ENCODE data around the gene PLXNA4.
A peak's percentile ranks its signal among the peaks of the same experiment; 100 is the strongest.

The PLXNA4 gene

GRCh38 chr7:132148876-132149275, 427.4 kb downstream of the PLXNA4 start:
- TF ChIP-seq CTCF (IDR thresholded peaks at IDR 0.05; ENCODE audit: low read depth, low read length) = no peak
- DNase-seq (ENCODE audit: low read depth, low spot score) = no peak
- no peak overlapping the region for H3K4me3 ChIP-seq (ENCODE audit: low read depth, low read length)
- in situ Hi-C loops (cut with HindIII; ENCODE audit: low sequenced_read_pairs) = no loop called here

GRCh38 chr7:132145466-132145865, 430.8 kb downstream of the PLXNA4 start:
- no peak overlapping the region for H3K4me3 ChIP-seq (ENCODE audit: low read depth, low read length)
- TF ChIP-seq CTCF (IDR thresholded peaks at IDR 0.05; ENCODE audit: low read depth, low read length) = no peak
- in situ Hi-C loops (cut with HindIII; ENCODE audit: low sequenced_read_pairs) = no loop called here
- peak; percentile 91 for DNase-seq (ENCODE audit: low read depth, low spot score)

- DNase-seq (ENCODE audit: low read depth, low spot score) = no peak
- TF ChIP-seq CTCF (IDR thresholded peaks at IDR 0.05; ENCODE audit: low read depth, low read length) = no peak
- no peak overlapping the region for H3K4me3 ChIP-seq (ENCODE audit: low read depth, low read length)
- in situ Hi-C loops (cut with HindIII; ENCODE audit: low sequenced_read_pairs) = no loop called here
Measured at GRCh38 chr7:132145063-132145462, 431.2 kb downstream of the PLXNA4 start.

GRCh38 chr7:132142006-132142405, 434.3 kb downstream of the PLXNA4 start:
- in situ Hi-C loops (cut with HindIII; ENCODE audit: low sequenced_read_pairs) = no loop called here
- H3K4me3 ChIP-seq (ENCODE audit: low read depth, low read length) = no peak overlapping the region
- no peak for TF ChIP-seq CTCF (IDR thresholded peaks at IDR 0.05; ENCODE audit: low read depth, low read length)
- DNase-seq (ENCODE audit: low read depth, low spot score) = no peak

GRCh38 chr7:132141109-132141508, 435.2 kb downstream of the PLXNA4 start:
- in situ Hi-C loops (cut with HindIII; ENCODE audit: low sequenced_read_pairs) = no loop called here
- no peak for TF ChIP-seq CTCF (IDR thresholded peaks at IDR 0.05; ENCODE audit: low read depth, low read length)
- no peak overlapping the region for H3K4me3 ChIP-seq (ENCODE audit: low read depth, low read length)
- DNase-seq (ENCODE audit: low read depth, low spot score) = peak; percentile 23

GRCh38 chr7:132140341-132140740, 435.9 kb downstream of the PLXNA4 start:
- no peak for TF ChIP-seq CTCF (IDR thresholded peaks at IDR 0.05; ENCODE audit: low read depth, low read length)
- no peak overlapping the region for H3K4me3 ChIP-seq (ENCODE audit: low read depth, low read length)
- in situ Hi-C loops (cut with HindIII; ENCODE audit: low sequenced_read_pairs) = no loop called here
- DNase-seq (ENCODE audit: low read depth, low spot score) = no peak

- in situ Hi-C loops (cut with HindIII; ENCODE audit: low sequenced_read_pairs) = no loop called here
- DNase-seq (ENCODE audit: low read depth, low spot score) = peak; percentile 34
- no peak overlapping the region for H3K4me3 ChIP-seq (ENCODE audit: low read depth, low read length)
- no peak for TF ChIP-seq CTCF (IDR thresholded peaks at IDR 0.05; ENCODE audit: low read depth, low read length)
Measured at GRCh38 chr7:132138817-132139216, 437.5 kb downstream of the PLXNA4 start.

Data from astrocyte of the spinal cord (primary cell).